Kidney (tissue), 14 donors: ENCODE data around the gene RHEB. TPM values are rescaled to one million over a fixed set of nuclear protein-coding genes. Genes with fewer than 3 reads are reported as not detected.
A peak's percentile ranks its signal among the peaks of the same experiment; 100 is the strongest.

Experiments
- DNase-seq, 5 donors: peaks; one replicate each; pipeline ENCODE4 v3.0.0-alpha.2; 2013 to 2020
- FAIRE-seq: peaks from 2 replicates; lab custom pipeline; 2012; peaks lifted over from hg19 to GRCh38; lab: Jason Lieb, UNC
- H3K27ac ChIP-seq, 2 donors: one replicate each; pipeline ENCODE4 v1.7.0; 2013; ENCODE audit warnings: low read depth in 2 of 2, low read length in 2 of 2, inconsistent platforms in 1 of 2
- H3K27me3 ChIP-seq: one replicate; pipeline ENCODE4 v1.7.1; 2013; ENCODE audit warnings: low read length, inconsistent platforms; ENCODE audit not compliant: control insufficient read depth, insufficient read depth
- H3K36me3 ChIP-seq, 3 donors: one replicate each; pipeline versions ENCODE4 v1.7.0 to v1.7.1; 2013; ENCODE audit warnings: low read length in 3 of 3, control low read depth in 1 of 3, inconsistent platforms in 1 of 3; ENCODE audit not compliant: insufficient read depth in 3 of 3, control insufficient read depth in 2 of 3
- H3K4me1 ChIP-seq, 3 donors: one replicate each; pipeline versions ENCODE4 v1.7.0 to v1.7.1; 2013; ENCODE audit warnings: low read length in 3 of 3, inconsistent platforms in 1 of 3, low read depth in 1 of 3; ENCODE audit not compliant: control insufficient read depth in 2 of 3, insufficient read depth in 2 of 3
- H3K4me3 ChIP-seq, 3 donors: one replicate each; pipeline versions ENCODE4 v1.7.0 to v1.8.1; 2013; ENCODE audit warnings: low read length in 3 of 3, control low read depth in 1 of 3, inconsistent platforms in 1 of 3
- H3K9ac ChIP-seq, 3 donors: one replicate each; pipeline versions ENCODE4 v1.7.0 to v1.7.1; 2013; ENCODE audit warnings: low read length in 3 of 3, control low read depth in 1 of 3, inconsistent platforms in 1 of 3
- H3K9me3 ChIP-seq, 3 donors: one replicate each; pipeline versions ENCODE4 v1.7.0 to v1.7.1; 2013; ENCODE audit warnings: low read length in 3 of 3, control low read depth in 1 of 3, inconsistent platforms in 1 of 3; ENCODE audit not compliant: control insufficient read depth in 2 of 3, insufficient read depth in 1 of 3
- CTCF ChIP-seq: IDR thresholded peaks from 3 replicates; pipeline ENCODE4 v1.5.1; 2012; ENCODE audit warnings: mild to moderate bottlenecking, moderate library complexity, borderline replicate concordance; ENCODE audit not compliant: insufficient read depth; ENCODE audit errors: extremely low read depth
- intact Hi-C: fragments of 100-400 bp; cut with DNase I; formaldehyde crosslinking; loops from one replicate; pipeline ENCODE4 v1.11.1; 2022
- polyA plus RNA-seq: library from polyadenylated mRNA; stranded (reverse); fragments of 350-450 nt; fragmentation: Illumina TruSeq; extraction: RNeasy Lipid Tissue Mini Kit (QIAGEN cat#74804); gene quantifications from one replicate; pipeline ENCODE4 v1.2.3, GENCODE V29; 2014; ENCODE audit warnings: low read depth, low replicate concordance; ENCODE audit not compliant: insufficient read depth
- total RNA-seq: library from RNA; stranded (reverse); fragmentation: NEBNext Ultra II Directional; extraction: Animal tissue kit (Norgen Biotek cat#: 25700); gene quantifications from one replicate; pipeline ENCODE4 v1.2.1, GENCODE V29; 2021
- donor health status: control.
- donor health status: control.
- donor health status: control.
- donor health status: control.
- donor health status: control.
- donor health status: DM: yes; HTN: yes; CAD: no.
- donor health status: Normal renal cell carcinoma (clear cell type).

RHEB gene
- total and polyA plus RNA-seq, 2 donors from 2014 or later, result 92.7 to 123 TPM

GRCh38 chr7:151437866-151438516 lies 81.7 kb downstream of the RHEB start:
- Histone ChIP-seq H3K9me3 (no peaks in the 10 kb centered on the region), H3K9ac (no peak overlapping the region), H3K4me3 (no peak overlapping the region), H3K36me3 (no peaks in the 10 kb centered on the region), H3K27me3 (no peaks in the 10 kb centered on the region), H3K27ac (no peak overlapping the region), H3K4me1 (peaks cover 0 to 2% (median 0%) of the 10 kb centered on the region in 3 donors)
- DNase-seq (peak in 1 of 5 donors; percentile 37), FAIRE-seq (no peak)
- TF ChIP-seq CTCF, result no peak
- intact Hi-C loops, result no loop called here

- FAIRE-seq (no peak), DNase-seq (peak in 2 of 5 donors; percentile 48 to 70)
- Histone ChIP-seq H3K4me3 (no peak overlapping the region), H3K36me3 (no peaks in the 10 kb centered on the region), H3K4me1 (peaks cover 0 to 2% (median 0%) of the 10 kb centered on the region in 3 donors), H3K9me3 (no peaks in the 10 kb centered on the region), H3K27ac (no peak overlapping the region), H3K27me3 (no peaks in the 10 kb centered on the region), H3K9ac (no peak overlapping the region)
- intact Hi-C loops, result no loop called here
- no peak for TF ChIP-seq CTCF
Measured at GRCh38 chr7:151437159-151437553, 82.5 kb downstream of the RHEB start.

- no peak overlapping the region for H3K9ac ChIP-seq
- H3K9me3 ChIP-seq, result no peaks in the 10 kb centered on the region
- H3K27me3 ChIP-seq, result no peaks in the 10 kb centered on the region
- FAIRE-seq (no peak), DNase-seq (peak in 3 of 5 donors; percentile 40 to 86 (median 61))
- intact Hi-C loops, result no loop called here
- peaks cover 0 to 2% (median 0%) of the 10 kb centered on the region in 3 donors for H3K4me1 ChIP-seq
- peak overlapping the region in 1 of 2 donors; percentile 72 for H3K27ac ChIP-seq
- H3K36me3 ChIP-seq, result no peaks in the 10 kb centered on the region
- no peak for TF ChIP-seq CTCF
- no peak overlapping the region for H3K4me3 ChIP-seq
Measured at GRCh38 chr7:151436446-151437158, 83.1 kb downstream of the RHEB start.
